Keratinocyte (primary cell): ENCODE data around the gene TYROBP.

ENCODE experiments used
- CTCF ChIP-seq, 3 experiments: IDR thresholded peaks in 1 of 3; conservative IDR thresholded peaks in 1 of 3; optimal IDR thresholded peaks in 1 of 3; 2 replicates in 2 of 3; 3 replicates in 1 of 3; pipeline versions ENCODE3 to v1.5.1; 2011; ENCODE audit warnings: low read length in 3 of 3, mild to moderate bottlenecking in 3 of 3, moderate library complexity in 2 of 3, control low read depth in 1 of 3, inconsistent platforms in 1 of 3; ENCODE audit not compliant: insufficient read depth in 2 of 3; ENCODE audit errors: extremely low read depth in 1 of 3
- EZH2 ChIP-seq: IDR thresholded peaks from one replicate; pipeline ENCODE4 v1.6.1; 2012; ENCODE audit warnings: inconsistent platforms, mild to moderate bottlenecking, low read length, moderate library complexity

GRCh38 chr19:35911790-35912189 is 3.7 kb upstream of the TYROBP start:
- TF ChIP-seq CTCF (optimal IDR thresholded peaks at IDR 0.05 in 1 of 3, IDR thresholded peaks at IDR 0.05 in 1 of 3, conservative IDR thresholded peaks at IDR 0.05 in 1 of 3; ENCODE audit: extremely low read depth in 1 of 3, insufficient read depth in 2 of 3, low read length in 3 of 3) (no peak), EZH2 (no peak)
